Fibroblast of lung (primary cell): ENCODE data around the gene DOCK4. TPM values are rescaled to one million over a fixed set of nuclear protein-coding genes. Genes with fewer than 3 reads are reported as not detected.

Experiments
- DNase-seq, 2 donors: peaks; one replicate each; pipeline versions ENCODE4 v3.0.0 to v3.0.0-alpha.2; 2010; ENCODE audit warnings: low read depth in 2 of 2
- H2AFZ ChIP-seq: 2 replicates; pipeline ENCODE4 v1.5.1; 2012; ENCODE audit warnings: low read length, control low read depth, inconsistent platforms
- H3K27ac ChIP-seq: 2 replicates; pipeline ENCODE4 v1.5.1; 2011; ENCODE audit warnings: low read length, control low read depth; ENCODE audit not compliant: insufficient read depth
- H3K27me3 ChIP-seq: 2 replicates; pipeline ENCODE4 v1.5.1; 2011; ENCODE audit warnings: mild to moderate bottlenecking, low read length; ENCODE audit not compliant: control insufficient read depth, insufficient read depth
- H3K36me3 ChIP-seq: 2 replicates; pipeline ENCODE4 v1.5.1; 2011; ENCODE audit warnings: low read length; ENCODE audit not compliant: control insufficient read depth, insufficient read depth
- H3K4me1 ChIP-seq: 2 replicates; pipeline ENCODE4 v1.5.1; 2011; ENCODE audit warnings: low read length; ENCODE audit not compliant: control insufficient read depth, insufficient read depth; ENCODE audit errors: extremely low read depth
- H3K4me2 ChIP-seq: 2 replicates; pipeline ENCODE4 v1.5.1; 2011; ENCODE audit warnings: low read length, control low read depth; ENCODE audit not compliant: insufficient read depth; ENCODE audit errors: extremely low read depth
- H3K4me3 ChIP-seq, 4 experiments: fragments of 200-600 bp in 1 of 4; sonication (generic) in 1 of 4; replicated peaks in 1 of 4; 2 replicates each; pipeline ENCODE4 v1.5.1; 2011 to 2016; ENCODE audit warnings: low read length in 4 of 4, low read depth in 3 of 4, mild to moderate bottlenecking in 3 of 4, control low read depth in 2 of 4, inconsistent platforms in 1 of 4, mixed read lengths in 1 of 4; ENCODE audit not compliant: insufficient read depth in 1 of 4; ENCODE audit errors: control extremely low read depth in 1 of 4
- H3K79me2 ChIP-seq: 2 replicates; pipeline ENCODE4 v1.5.1; 2012; ENCODE audit warnings: mild to moderate bottlenecking, low read length, inconsistent platforms; ENCODE audit not compliant: control insufficient read depth, insufficient read depth
- H3K9ac ChIP-seq: 2 replicates; pipeline ENCODE4 v1.5.1; 2011; ENCODE audit warnings: mild to moderate bottlenecking, low read length, control low read depth; ENCODE audit not compliant: insufficient read depth
- H3K9me3 ChIP-seq: 2 replicates; pipeline ENCODE4 v1.5.1; 2012; ENCODE audit warnings: low read depth, low read length; ENCODE audit not compliant: control insufficient read depth, insufficient read depth
- H4K20me1 ChIP-seq: 2 replicates; pipeline ENCODE4 v1.5.1; 2011; ENCODE audit warnings: low read length; ENCODE audit not compliant: control insufficient read depth, insufficient read depth; ENCODE audit errors: extremely low read depth
- EZH2 ChIP-seq: IDR thresholded peaks from 2 replicates; pipeline ENCODE4 v1.5.1; 2012; ENCODE audit warnings: low read length, control low read depth, mild to moderate bottlenecking; ENCODE audit errors: missing control alignments
- polyA plus RNA-seq, 2 donors: library from polyadenylated mRNA; depleted of rRNA in 1 of 2; stranded (reverse) in 1 of 2; unstranded in 1 of 2; fragments of >200 nt; gene quantifications; 2 replicates each; pipeline ENCODE4 v1.2.1, GENCODE V29; 2011 to 2012; ENCODE audit warnings: missing spikeins in 1 of 2
- total RNA-seq: library from RNA; depleted of rRNA; stranded (reverse); fragments of >200 nt; gene quantifications from 2 replicates; pipeline ENCODE4 v1.2.1, GENCODE V29; 2014
- TF ChIP-seq, protein P1 (sequence below), 2 donors: IDR thresholded peaks in 1 of 2; conservative IDR thresholded peaks in 1 of 2; 1 replicate in 1 of 2; 2 replicates in 1 of 2; pipeline ENCODE4 v1.5.1; 2011 to 2012; ENCODE audit warnings: low read length in 2 of 2, control low read depth in 1 of 2, inconsistent platforms in 1 of 2, low read depth in 1 of 2, mild to moderate bottlenecking in 1 of 2

The DOCK4 gene
- total and polyA plus RNA-seq, 2 donors (not counting 1 experiment from before 2014, with no cell fraction given), result 20.8 to 39.3 TPM

- no peak overlapping the region for H2AFZ ChIP-seq
- peak in 1 of 2 donors; percentile 16 for DNase-seq
- H3K4me3 ChIP-seq, result no peak overlapping the region
- H3K9me3 ChIP-seq, result no peaks in the 10 kb centered on the region
- no peaks in the 10 kb centered on the region for H3K27me3 ChIP-seq
- no peaks in the 10 kb centered on the region for H3K79me2 ChIP-seq
- H3K36me3 ChIP-seq, result no peaks in the 10 kb centered on the region
- H4K20me1 ChIP-seq, result no peaks in the 10 kb centered on the region
- H3K4me1 ChIP-seq, result no peaks in the 10 kb centered on the region
- H3K27ac ChIP-seq, result no peak overlapping the region
- no peak for TF ChIP-seq EZH2
- TF ChIP-seq, protein P1, sequence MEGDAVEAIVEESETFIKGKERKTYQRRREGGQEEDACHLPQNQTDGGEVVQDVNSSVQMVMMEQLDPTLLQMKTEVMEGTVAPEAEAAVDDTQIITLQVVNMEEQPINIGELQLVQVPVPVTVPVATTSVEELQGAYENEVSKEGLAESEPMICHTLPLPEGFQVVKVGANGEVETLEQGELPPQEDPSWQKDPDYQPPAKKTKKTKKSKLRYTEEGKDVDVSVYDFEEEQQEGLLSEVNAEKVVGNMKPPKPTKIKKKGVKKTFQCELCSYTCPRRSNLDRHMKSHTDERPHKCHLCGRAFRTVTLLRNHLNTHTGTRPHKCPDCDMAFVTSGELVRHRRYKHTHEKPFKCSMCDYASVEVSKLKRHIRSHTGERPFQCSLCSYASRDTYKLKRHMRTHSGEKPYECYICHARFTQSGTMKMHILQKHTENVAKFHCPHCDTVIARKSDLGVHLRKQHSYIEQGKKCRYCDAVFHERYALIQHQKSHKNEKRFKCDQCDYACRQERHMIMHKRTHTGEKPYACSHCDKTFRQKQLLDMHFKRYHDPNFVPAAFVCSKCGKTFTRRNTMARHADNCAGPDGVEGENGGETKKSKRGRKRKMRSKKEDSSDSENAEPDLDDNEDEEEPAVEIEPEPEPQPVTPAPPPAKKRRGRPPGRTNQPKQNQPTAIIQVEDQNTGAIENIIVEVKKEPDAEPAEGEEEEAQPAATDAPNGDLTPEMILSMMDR (conservative IDR thresholded peaks at IDR 0.05 in 1 of 2, IDR thresholded peaks at IDR 0.05 in 1 of 2; ENCODE audit: low read depth in 1 of 2, low read length in 2 of 2), result no peak
- no peak overlapping the region for H3K4me2 ChIP-seq
- no peak overlapping the region for H3K9ac ChIP-seq
Measured at GRCh38 chr7:111789870-111790269, 416.3 kb downstream of the DOCK4 start.

DNA sequence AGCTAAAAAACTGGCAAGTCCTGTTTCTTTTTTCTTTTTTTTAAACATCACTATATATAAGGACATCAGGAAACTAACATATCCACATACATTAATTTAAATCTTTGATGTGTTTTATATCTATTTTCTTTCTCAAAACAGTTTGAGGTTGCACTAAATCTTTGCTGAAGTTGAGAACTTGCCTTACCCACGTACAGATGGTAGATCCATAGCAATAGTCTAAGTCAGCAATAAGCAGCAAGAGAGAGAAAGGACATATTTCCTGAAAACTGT lies 417.2 kb downstream of the DOCK4 start:
- H3K4me1 ChIP-seq, result no peaks in the 10 kb centered on the region
- H3K9ac ChIP-seq, result no peak overlapping the region
- no peaks in the 10 kb centered on the region for H3K27me3 ChIP-seq
- no peaks in the 10 kb centered on the region for H3K79me2 ChIP-seq
- no peak overlapping the region for H2AFZ ChIP-seq
- H3K4me3 ChIP-seq, result no peak overlapping the region
- H3K36me3 ChIP-seq, result no peaks in the 10 kb centered on the region
- no peak overlapping the region for H3K27ac ChIP-seq
- H3K4me2 ChIP-seq, result no peak overlapping the region
- H4K20me1 ChIP-seq, result no peaks in the 10 kb centered on the region
- H3K9me3 ChIP-seq, result no peaks in the 10 kb centered on the region
- TF ChIP-seq, protein P1 (conservative IDR thresholded peaks at IDR 0.05 in 1 of 2, IDR thresholded peaks at IDR 0.05 in 1 of 2; ENCODE audit: low read depth in 1 of 2, low read length in 2 of 2), result no peak
- no peak for TF ChIP-seq EZH2
- DNase-seq, result no peak

GRCh38 chr7:111788286-111789047 lies 417.7 kb downstream of the DOCK4 start:
- Histone ChIP-seq H3K4me3 (no peak overlapping the region), H3K79me2 (no peaks in the 10 kb centered on the region), H3K27me3 (no peaks in the 10 kb centered on the region), H3K27ac (no peak overlapping the region), H2AFZ (no peak overlapping the region), H3K36me3 (no peaks in the 10 kb centered on the region), H3K9ac (no peak overlapping the region), H4K20me1 (no peaks in the 10 kb centered on the region), H3K9me3 (no peaks in the 10 kb centered on the region), H3K4me2 (no peak overlapping the region), H3K4me1 (no peaks in the 10 kb centered on the region)
- peak; percentile 20 to 26 for DNase-seq
- TF ChIP-seq, protein P1 (conservative IDR thresholded peaks at IDR 0.05 in 1 of 2, IDR thresholded peaks at IDR 0.05 in 1 of 2; ENCODE audit: low read depth in 1 of 2, low read length in 2 of 2), result no peak
- no peak for TF ChIP-seq EZH2
